Loucy (cell line): ENCODE measurements around the gene DLGAP4.

Experiments
- H2AFZ ChIP-seq: fragments of 200-600 bp; sonication (generic); 2 replicates; pipeline ENCODE4 v1.6.0; 2016; ENCODE audit warnings: antibody characterized with exemption, mild to moderate bottlenecking, low read length, moderate library complexity
- H3F3A ChIP-seq: fragments of 200-600 bp; 2 replicates; pipeline ENCODE4 v1.6.0; 2016; ENCODE audit warnings: antibody characterized with exemption, low read depth, mild to moderate bottlenecking
- H3K27me3 ChIP-seq: fragments of 200-600 bp; sonication (generic); 2 replicates; pipeline ENCODE4 v1.6.1; 2014; ENCODE audit warnings: low read length, mild to moderate bottlenecking; ENCODE audit not compliant: insufficient read depth, poor library complexity, severe bottlenecking
- H3K36me3 ChIP-seq: fragments of 200-600 bp; sonication (generic); 2 replicates; pipeline ENCODE4 v1.6.1; 2016; ENCODE audit warnings: low read length; ENCODE audit not compliant: insufficient read depth
- H3K4me1 ChIP-seq: fragments of 200-600 bp; sonication (generic); 2 replicates; pipeline ENCODE4 v1.5.1; 2014; ENCODE audit warnings: low read length, mild to moderate bottlenecking; ENCODE audit not compliant: insufficient read depth, poor library complexity, severe bottlenecking
- H3K4me2 ChIP-seq: fragments of 200-600 bp; sonication (generic); 2 replicates; pipeline ENCODE4 v1.6.0; 2014; ENCODE audit warnings: antibody characterized with exemption, low read length, low read depth, mild to moderate bottlenecking; ENCODE audit not compliant: poor library complexity, severe bottlenecking
- H3K4me3 ChIP-seq: fragments of 200-600 bp; sonication (generic); 2 replicates; pipeline ENCODE4 v1.5.1; 2014; ENCODE audit warnings: low read length, mild to moderate bottlenecking, mixed read lengths; ENCODE audit not compliant: poor library complexity, severe bottlenecking
- H3K79me2 ChIP-seq: fragments of 200-600 bp; sonication (generic); 2 replicates; pipeline ENCODE4 v1.6.1; 2014; ENCODE audit warnings: low read length; ENCODE audit not compliant: insufficient read depth
- H3K9ac ChIP-seq: fragments of 200-600 bp; sonication (generic); 2 replicates; pipeline ENCODE4 v1.6.0; 2014; ENCODE audit warnings: mild to moderate bottlenecking, low read depth, low read length, moderate library complexity; ENCODE audit not compliant: poor library complexity, severe bottlenecking
- H3K9me2 ChIP-seq: fragments of 200-600 bp; sonication (generic); replicated peaks from 2 replicates; pipeline ENCODE4 v1.6.1; 2016; ENCODE audit warnings: low read depth, low read length, mixed read lengths
- H3K9me3 ChIP-seq: fragments of 200-600 bp; sonication (generic); 2 replicates; pipeline ENCODE4 v1.6.1; 2014; ENCODE audit warnings: mild to moderate bottlenecking, antibody characterized with exemption, low read length, low read depth; ENCODE audit not compliant: insufficient read depth
- H4K20me1 ChIP-seq: fragments of 200-600 bp; sonication (generic); 2 replicates; pipeline ENCODE4 v1.6.0; 2014; ENCODE audit warnings: antibody characterized with exemption, low read length, mild to moderate bottlenecking; ENCODE audit not compliant: insufficient read depth, poor library complexity, severe bottlenecking
- CTCF ChIP-seq: fragments of 200-600 bp; sonication (generic); conservative IDR thresholded peaks from 2 replicates; pipeline ENCODE4 v1.5.1; 2014; ENCODE audit warnings: mild to moderate bottlenecking, antibody characterized with exemption, low read length
- EZH2phosphoT487 ChIP-seq: fragments of 200-600 bp; IDR thresholded peaks from 2 replicates; pipeline ENCODE4 v1.6.1; 2018; ENCODE audit warnings: antibody characterized with exemption, mild to moderate bottlenecking, moderate library complexity, borderline replicate concordance

Gene DLGAP4

GRCh38 chr20:36449663-36450062 lies 143.5 kb downstream of the DLGAP4 start:
- Histone ChIP-seq H3F3A (no peaks in the 10 kb centered on the region), H3K4me1 (no peaks in the 10 kb centered on the region), H3K9me2 (no peaks in the 10 kb centered on the region), H2AFZ (no peak overlapping the region), H3K36me3 (no peaks in the 10 kb centered on the region), H3K27me3 (no peaks in the 10 kb centered on the region), H3K79me2 (no peaks in the 10 kb centered on the region), H3K4me2 (no peak overlapping the region), H3K4me3 (no peak overlapping the region), H3K9ac (no peak overlapping the region), H4K20me1 (no peaks in the 10 kb centered on the region), H3K9me3 (no peaks in the 10 kb centered on the region)
- TF ChIP-seq EZH2phosphoT487 (no peak), CTCF (no peak)

GRCh38 chr20:36454332-36454697 lies 148.2 kb downstream of the DLGAP4 start:
- Histone ChIP-seq H3K9me2 (no peaks in the 10 kb centered on the region), H4K20me1 (no peaks in the 10 kb centered on the region), H3K79me2 (no peaks in the 10 kb centered on the region), H3K27me3 (no peaks in the 10 kb centered on the region), H3K4me1 (no peaks in the 10 kb centered on the region), H2AFZ (no peak overlapping the region), H3K4me2 (no peak overlapping the region), H3F3A (no peaks in the 10 kb centered on the region), H3K4me3 (no peak overlapping the region), H3K36me3 (no peaks in the 10 kb centered on the region), H3K9me3 (no peaks in the 10 kb centered on the region), H3K9ac (no peak overlapping the region)
- TF ChIP-seq EZH2phosphoT487, result no peak
- TF ChIP-seq CTCF, result no peak

- no peaks in the 10 kb centered on the region for H3K36me3 ChIP-seq
- H3K4me1 ChIP-seq, result no peaks in the 10 kb centered on the region
- no peaks in the 10 kb centered on the region for H3K27me3 ChIP-seq
- H3K9ac ChIP-seq, result no peak overlapping the region
- no peaks in the 10 kb centered on the region for H3K9me2 ChIP-seq
- H3F3A ChIP-seq, result no peaks in the 10 kb centered on the region
- no peaks in the 10 kb centered on the region for H3K79me2 ChIP-seq
- no peaks in the 10 kb centered on the region for H3K9me3 ChIP-seq
- H3K4me2 ChIP-seq, result no peak overlapping the region
- H4K20me1 ChIP-seq, result no peaks in the 10 kb centered on the region
- no peak overlapping the region for H2AFZ ChIP-seq
- TF ChIP-seq EZH2phosphoT487, result no peak
- TF ChIP-seq CTCF, result no peak
- H3K4me3 ChIP-seq, result no peak overlapping the region
Measured at GRCh38 chr20:36454698-36455427, 148.7 kb downstream of the DLGAP4 start.
